ENCODE data around the gene KCTD1. TPM values are rescaled to one million over a fixed set of nuclear protein-coding genes. Genes with fewer than 3 reads are reported as not detected.

Gene KCTD1
- total and polyA plus RNA-seq, 2 of the 8 experiments (the other 6 are each of a cell fraction or from before 2014, with no cell fraction given) = 7.7 to 14.0 TPM

DNA sequence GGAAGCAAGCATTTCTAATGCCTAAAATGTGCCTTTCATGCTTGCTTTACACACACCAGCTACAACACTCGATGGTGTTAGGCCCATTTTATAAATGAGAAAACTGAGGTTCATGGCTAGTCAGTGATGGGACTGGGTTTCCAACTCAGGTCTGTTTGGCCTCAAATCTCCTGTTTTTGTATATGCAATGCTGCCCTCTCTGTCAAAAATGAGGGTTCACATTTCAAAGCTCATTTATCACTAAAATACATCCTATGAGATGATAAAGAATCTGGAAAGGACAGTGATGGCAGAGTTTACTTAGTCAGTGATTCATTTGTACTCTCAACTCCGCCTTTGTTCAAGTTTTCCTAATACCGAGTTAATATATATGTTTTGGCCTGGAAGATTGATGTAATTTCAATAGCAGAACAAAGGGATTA, 92.3 kb downstream of the KCTD1 start (continued):
- TF ChIP-seq CTCF (IDR thresholded peaks at IDR 0.05; ENCODE audit: control extremely low read depth in 1 of 3, insufficient read depth in 1 of 3, low read depth in 1 of 3, low read length in 3 of 3) = peak in 2 of 3 experiments; percentile 4 to 20; a peak in 2 of 4 replicates
- TF ChIP-seq SRF (IDR thresholded peaks at IDR 0.05; ENCODE audit: low read depth, low read length) = no peak
- TF ChIP-seq RAD21 (IDR thresholded peaks at IDR 0.05 in 1 of 2, conservative IDR thresholded peaks at IDR 0.05 in 1 of 2; ENCODE audit: low read depth in 2 of 2, low read length in 2 of 2) = peak; percentile 9 to 25; a peak in 2 of 4 replicates

All from H1 (cell line).